Panc1 (cell line): ENCODE results near the gene CD300A. TPM values are rescaled to one million over a fixed set of nuclear protein-coding genes. Genes with fewer than 3 reads are reported as not detected.

Experiments used
- ATAC-seq: fragments of 200-7000 bp; cut with Tn5 transposase; 2 replicates; pipeline ENCODE4 v1.9.1; 2020; ENCODE audit warnings: mild to moderate bottlenecking, moderate library complexity
- BruUV-seq: library from RNA; stranded (reverse); fragments of 400-500 nt; replicated peaks from 2 replicates; lab custom pipeline; 2021; lab: Mats Ljungman, UMichigan
- CTCF ChIA-PET: fragments of 300-600 bp; sonication (Branson Sonifier 250); formaldehyde crosslinking; loops from one replicate; lab custom pipeline; 2022; ENCODE audit warnings: antibody characterized with exemption; lab: Charles Lee
- POLR2A ChIA-PET: fragments of 300-600 bp; sonication (Branson Sonifier 250); formaldehyde crosslinking; loops from one replicate; lab custom pipeline; 2022; ENCODE audit warnings: antibody characterized with exemption; lab: Charles Lee
- DNase-seq: peaks from one replicate; pipeline ENCODE4 v3.0.0-alpha.2; 2010; ENCODE audit warnings: low read depth, low spot score
- H3K27ac ChIP-seq: 2 replicates; pipeline ENCODE4 v1.5.1; 2011; ENCODE audit warnings: mild to moderate bottlenecking, low read length, inconsistent platforms
- H3K27me3 ChIP-seq: fragments of 200-500 bp; sonication (Bioruptor generic); 2 replicates; pipeline ENCODE4 v1.6.0; 2014; ENCODE audit warnings: low read length, inconsistent platforms; ENCODE audit not compliant: control insufficient read depth, insufficient read depth
- H3K36me3 ChIP-seq: fragments of 200-500 bp; sonication (Bioruptor generic); 2 replicates; pipeline ENCODE4 v1.5.1; 2014; ENCODE audit warnings: inconsistent platforms, mild to moderate bottlenecking, low read length, moderate library complexity; ENCODE audit not compliant: control insufficient read depth, insufficient read depth
- H3K4me1 ChIP-seq: 2 replicates; pipeline ENCODE4 v1.5.1; 2011; ENCODE audit warnings: inconsistent platforms, mild to moderate bottlenecking, low read length, moderate library complexity; ENCODE audit not compliant: control insufficient read depth, insufficient read depth
- H3K4me3 ChIP-seq, 2 experiments: 2 replicates each; pipeline ENCODE4 v1.5.1; 2011 to 2012; ENCODE audit warnings: low read depth in 2 of 2, low read length in 2 of 2, mild to moderate bottlenecking in 2 of 2, inconsistent platforms in 1 of 2, moderate library complexity in 1 of 2
- H3K9me3 ChIP-seq: fragments of 200-500 bp; sonication (Bioruptor generic); 2 replicates; pipeline ENCODE4 v1.5.1; 2014; ENCODE audit warnings: low read depth, mild to moderate bottlenecking, inconsistent platforms, low read length, moderate library complexity; ENCODE audit not compliant: control insufficient read depth, insufficient read depth
- POLR2AphosphoS5 ChIP-seq: IDR thresholded peaks from 2 replicates; pipeline ENCODE4 v1.6.1; 2012; ENCODE audit warnings: mild to moderate bottlenecking, low read depth, low read length, moderate library complexity
- SIN3A ChIP-seq: IDR thresholded peaks from 2 replicates; pipeline ENCODE4 v1.6.1; 2012; ENCODE audit warnings: low read depth, mild to moderate bottlenecking, low read length, moderate library complexity, borderline replicate concordance; ENCODE audit not compliant: insufficient read depth
- TCF7L2 ChIP-seq: IDR thresholded peaks from 2 replicates; pipeline ENCODE4 v1.6.1; 2011; ENCODE audit warnings: mild to moderate bottlenecking, low read depth, low read length, inconsistent platforms
- in situ Hi-C: cut with HindIII; loops from 2 replicates; pipeline ENCODE4 v1.10.0; 2016; ENCODE audit warnings: low sequenced_read_pairs, low pct_unique_long_range_greater_than_20kb
- intact Hi-C: fragments of 100-400 bp; cut with micrococcal nuclease; formaldehyde crosslinking; loops from one replicate; pipeline ENCODE4 v1.10.0; 2022; ENCODE audit not compliant: unreplicated experiment
- total RNA-seq: library from RNA; stranded (reverse); gene quantifications from one replicate; pipeline ENCODE4 v1.2.1, GENCODE V29; 2021; ENCODE audit not compliant: unreplicated experiment
- TF ChIP-seq, protein P1 (sequence below), 2 experiments: IDR thresholded peaks; 2 replicates each; pipeline ENCODE4 v1.6.1; 2011 to 2012; ENCODE audit warnings: low read depth in 2 of 2, control low read depth in 1 of 2, low read length in 1 of 2, mild to moderate bottlenecking in 1 of 2, moderate library complexity in 1 of 2; ENCODE audit not compliant: insufficient read depth in 1 of 2
- TF ChIP-seq, protein P2 (sequence below): fragments of 450-650 bp; IDR thresholded peaks from 2 replicates; pipeline ENCODE4 v1.5.1; 2017; ENCODE audit warnings: mild to moderate bottlenecking

CD300A gene
- total RNA-seq, 1 experiment from 2014 or later = 0.21 TPM

GRCh38 chr17:74472890-74473289 lies 6.5 kb downstream of the CD300A start:
- Histone ChIP-seq H3K4me1 (no peaks in the 10 kb centered on the region), H3K9me3 (no peaks in the 10 kb centered on the region), H3K27ac (no peak overlapping the region), H3K36me3 (no peaks in the 10 kb centered on the region), H3K4me3 (no peak overlapping the region), H3K27me3 (no peaks in the 10 kb centered on the region; the same call in 1 of the 2 replicates)
- POLR2A ChIA-PET = no interaction called here
- in situ Hi-C loops = no loop called here
- no peak for TF ChIP-seq TCF7L2
- TF ChIP-seq SIN3A = no peak
- TF ChIP-seq, protein P1, sequence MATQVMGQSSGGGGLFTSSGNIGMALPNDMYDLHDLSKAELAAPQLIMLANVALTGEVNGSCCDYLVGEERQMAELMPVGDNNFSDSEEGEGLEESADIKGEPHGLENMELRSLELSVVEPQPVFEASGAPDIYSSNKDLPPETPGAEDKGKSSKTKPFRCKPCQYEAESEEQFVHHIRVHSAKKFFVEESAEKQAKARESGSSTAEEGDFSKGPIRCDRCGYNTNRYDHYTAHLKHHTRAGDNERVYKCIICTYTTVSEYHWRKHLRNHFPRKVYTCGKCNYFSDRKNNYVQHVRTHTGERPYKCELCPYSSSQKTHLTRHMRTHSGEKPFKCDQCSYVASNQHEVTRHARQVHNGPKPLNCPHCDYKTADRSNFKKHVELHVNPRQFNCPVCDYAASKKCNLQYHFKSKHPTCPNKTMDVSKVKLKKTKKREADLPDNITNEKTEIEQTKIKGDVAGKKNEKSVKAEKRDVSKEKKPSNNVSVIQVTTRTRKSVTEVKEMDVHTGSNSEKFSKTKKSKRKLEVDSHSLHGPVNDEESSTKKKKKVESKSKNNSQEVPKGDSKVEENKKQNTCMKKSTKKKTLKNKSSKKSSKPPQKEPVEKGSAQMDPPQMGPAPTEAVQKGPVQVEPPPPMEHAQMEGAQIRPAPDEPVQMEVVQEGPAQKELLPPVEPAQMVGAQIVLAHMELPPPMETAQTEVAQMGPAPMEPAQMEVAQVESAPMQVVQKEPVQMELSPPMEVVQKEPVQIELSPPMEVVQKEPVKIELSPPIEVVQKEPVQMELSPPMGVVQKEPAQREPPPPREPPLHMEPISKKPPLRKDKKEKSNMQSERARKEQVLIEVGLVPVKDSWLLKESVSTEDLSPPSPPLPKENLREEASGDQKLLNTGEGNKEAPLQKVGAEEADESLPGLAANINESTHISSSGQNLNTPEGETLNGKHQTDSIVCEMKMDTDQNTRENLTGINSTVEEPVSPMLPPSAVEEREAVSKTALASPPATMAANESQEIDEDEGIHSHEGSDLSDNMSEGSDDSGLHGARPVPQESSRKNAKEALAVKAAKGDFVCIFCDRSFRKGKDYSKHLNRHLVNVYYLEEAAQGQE (IDR thresholded peaks at IDR 0.05; ENCODE audit: insufficient read depth in 1 of 2, low read depth in 2 of 2, low read length in 1 of 2) = no peak
- TF ChIP-seq, protein P2, sequence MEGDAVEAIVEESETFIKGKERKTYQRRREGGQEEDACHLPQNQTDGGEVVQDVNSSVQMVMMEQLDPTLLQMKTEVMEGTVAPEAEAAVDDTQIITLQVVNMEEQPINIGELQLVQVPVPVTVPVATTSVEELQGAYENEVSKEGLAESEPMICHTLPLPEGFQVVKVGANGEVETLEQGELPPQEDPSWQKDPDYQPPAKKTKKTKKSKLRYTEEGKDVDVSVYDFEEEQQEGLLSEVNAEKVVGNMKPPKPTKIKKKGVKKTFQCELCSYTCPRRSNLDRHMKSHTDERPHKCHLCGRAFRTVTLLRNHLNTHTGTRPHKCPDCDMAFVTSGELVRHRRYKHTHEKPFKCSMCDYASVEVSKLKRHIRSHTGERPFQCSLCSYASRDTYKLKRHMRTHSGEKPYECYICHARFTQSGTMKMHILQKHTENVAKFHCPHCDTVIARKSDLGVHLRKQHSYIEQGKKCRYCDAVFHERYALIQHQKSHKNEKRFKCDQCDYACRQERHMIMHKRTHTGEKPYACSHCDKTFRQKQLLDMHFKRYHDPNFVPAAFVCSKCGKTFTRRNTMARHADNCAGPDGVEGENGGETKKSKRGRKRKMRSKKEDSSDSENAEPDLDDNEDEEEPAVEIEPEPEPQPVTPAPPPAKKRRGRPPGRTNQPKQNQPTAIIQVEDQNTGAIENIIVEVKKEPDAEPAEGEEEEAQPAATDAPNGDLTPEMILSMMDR = no peak
- ATAC-seq (no peak), DNase-seq (no peak)
- CTCF ChIA-PET = no interaction called here
- BruUV-seq = no TSS peak
- intact Hi-C loops = no loop called here

DNA sequence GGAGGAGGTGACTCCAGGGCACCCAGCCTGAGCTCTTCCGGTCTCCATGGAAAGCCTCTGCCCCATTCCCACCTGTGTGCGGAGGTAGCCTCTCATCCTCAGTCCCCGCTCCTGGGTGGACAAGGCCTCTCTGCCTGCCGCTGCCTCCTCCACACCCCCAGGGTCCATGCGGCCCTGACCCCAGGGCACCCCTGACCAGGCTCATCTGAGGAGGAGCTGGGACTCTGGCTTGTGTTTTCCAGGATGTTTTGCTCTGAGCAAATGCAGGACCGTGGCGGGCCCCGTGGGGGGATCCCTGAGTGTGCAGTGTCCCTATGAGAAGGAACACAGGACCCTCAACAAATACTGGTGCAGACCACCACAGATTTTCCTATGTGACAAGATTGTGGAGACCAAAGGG lies 6.9 kb downstream of the CD300A start:
- in situ Hi-C loops = no loop called here
- intact Hi-C loops = no loop called here
- Histone ChIP-seq H3K36me3 (no peaks in the 10 kb centered on the region), H3K27ac (no peak overlapping the region), H3K27me3 (peaks cover under 1% of the 10 kb centered on the region; the same call in 1 of the 2 replicates), H3K4me3 (no peak overlapping the region), H3K4me1 (no peaks in the 10 kb centered on the region), H3K9me3 (no peaks in the 10 kb centered on the region)
- POLR2A ChIA-PET = no interaction called here
- no TSS peak for BruUV-seq
- DNase-seq (no peak), ATAC-seq (no peak)
- TF ChIP-seq, protein P2 = no peak
- no peak for TF ChIP-seq SIN3A
- TF ChIP-seq POLR2AphosphoS5 = no peak
- CTCF ChIA-PET = no interaction called here
